Activated CD4-positive, CD25-positive, alpha-beta regulatory T cell treated with anti-CD3 and anti-CD28 coated beads, Interleukin-2, amount 50 U/mL, for 16 hours (primary cell): ENCODE measurements around the gene RHBDL3.
"Not testable (repeated sequence)": the region's sequence is repeated elsewhere in the genome, so short reads cannot be mapped to it uniquely, and the experiment has no call there.

Source experiments
- DNase-seq: peaks from one replicate; pipeline ENCODE4 v3.0.0-alpha.2; 2020; ENCODE audit warnings: low read depth, low spot score

Gene RHBDL3

DNA sequence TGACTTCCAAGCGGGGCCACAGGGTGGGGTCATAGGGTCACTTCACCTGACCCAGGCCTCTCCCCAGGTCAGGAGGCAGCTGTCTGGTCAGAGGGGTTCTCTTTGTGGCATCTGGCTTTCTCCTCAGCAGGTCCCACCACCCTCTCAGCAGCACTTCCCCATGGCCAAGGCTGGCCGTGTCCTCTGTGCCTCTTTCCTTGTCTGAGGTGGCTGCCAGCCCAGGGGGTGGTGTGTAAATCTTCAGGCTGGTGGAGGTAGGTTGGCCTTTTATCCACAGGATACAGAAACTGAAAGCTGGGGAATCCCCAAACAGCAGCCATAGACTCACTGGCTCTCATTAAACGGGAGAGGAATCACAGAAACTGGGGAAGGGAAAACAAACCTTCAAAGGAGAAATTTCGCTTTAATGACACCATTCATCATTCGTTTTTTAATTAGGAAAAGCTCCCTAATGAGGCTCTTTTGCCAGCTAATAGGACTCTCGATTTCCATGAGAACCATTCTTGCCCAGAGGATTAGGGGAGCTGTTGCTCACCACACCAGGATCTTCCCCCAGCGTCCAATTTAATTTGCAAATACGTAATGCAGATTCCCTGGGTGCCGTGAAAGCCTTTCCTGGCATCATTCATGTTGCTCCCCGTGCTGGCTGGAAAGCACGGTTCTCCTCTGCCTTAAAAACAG lies 58.3 kb downstream of the RHBDL3 start:
- no peak for DNase-seq

DNA sequence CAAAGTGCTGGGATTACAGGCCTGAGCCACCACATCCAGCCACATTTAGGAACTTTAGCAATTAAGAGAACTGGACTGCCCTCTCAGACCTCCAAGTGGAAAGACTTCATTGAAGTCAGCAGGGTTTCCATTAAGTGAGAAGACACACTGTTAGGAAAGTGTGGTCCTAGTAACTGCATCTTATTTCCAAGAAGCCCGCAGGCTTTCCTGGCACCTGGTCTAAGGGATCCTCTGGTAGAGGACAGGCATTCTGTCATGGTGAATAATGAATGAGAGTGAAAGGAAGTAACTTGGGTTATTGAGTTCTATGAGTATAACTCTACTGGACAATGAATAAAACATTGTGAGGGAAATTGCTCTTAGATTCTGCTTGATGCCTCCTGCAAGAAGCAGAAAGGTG lies 62.3 kb downstream of the RHBDL3 start:
- DNase-seq = no peak

DNA sequence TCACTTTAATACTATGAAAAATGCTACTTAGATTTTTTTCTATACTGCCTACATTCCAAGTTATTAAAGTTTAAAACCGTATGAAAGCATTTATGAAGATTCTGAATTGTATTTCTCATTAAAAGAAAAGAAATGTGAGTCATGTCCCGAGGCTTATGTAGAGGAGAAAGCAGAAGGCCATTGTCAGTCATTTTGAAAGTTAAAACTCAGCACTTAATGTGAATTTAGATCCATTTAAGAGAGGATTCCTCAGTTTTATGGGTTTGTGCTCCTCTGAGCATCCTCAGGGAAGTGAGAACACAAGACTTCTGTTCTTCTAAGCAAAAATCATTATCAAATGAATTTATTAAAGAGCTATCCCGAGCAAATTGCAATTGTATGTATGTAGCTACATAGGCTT lies 64.5 kb downstream of the RHBDL3 start:
- no peak for DNase-seq

DNA sequence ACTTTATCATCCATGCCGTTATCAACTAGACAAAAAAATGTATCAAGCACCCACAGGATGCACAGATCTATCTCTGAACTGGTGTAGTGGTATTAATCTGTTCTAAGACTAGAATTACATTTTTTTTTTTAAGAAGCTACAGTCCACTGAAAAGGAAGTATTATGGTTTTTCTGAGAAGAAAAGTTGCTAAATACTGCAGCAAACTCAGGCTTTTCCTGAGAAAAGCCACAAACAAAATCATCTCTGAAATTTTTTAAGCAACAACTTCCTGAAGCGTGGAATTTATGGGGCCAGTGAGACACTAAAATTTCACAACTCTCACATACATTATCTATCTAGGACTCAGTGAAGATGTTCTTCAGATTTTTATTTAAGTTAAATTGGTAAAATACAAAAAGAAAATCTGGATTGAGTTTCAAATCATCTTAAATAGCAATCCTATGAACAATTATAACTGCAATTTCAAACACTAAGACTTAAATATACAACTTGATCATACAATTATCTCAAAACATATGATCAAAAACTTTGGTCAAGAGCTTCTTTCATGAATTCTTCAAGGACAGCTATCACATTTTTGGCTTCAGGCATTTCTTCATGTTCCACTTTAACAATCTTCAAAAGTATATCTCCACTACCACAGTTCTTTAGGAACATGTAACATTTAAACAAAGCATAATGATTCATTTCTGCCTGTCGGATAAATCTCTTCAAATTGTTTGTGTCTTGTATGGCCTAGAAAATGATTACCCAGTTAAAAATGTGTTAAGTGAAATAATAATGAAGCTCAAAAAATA lies 65.8 kb downstream of the RHBDL3 start:
- no peak for DNase-seq

DNA sequence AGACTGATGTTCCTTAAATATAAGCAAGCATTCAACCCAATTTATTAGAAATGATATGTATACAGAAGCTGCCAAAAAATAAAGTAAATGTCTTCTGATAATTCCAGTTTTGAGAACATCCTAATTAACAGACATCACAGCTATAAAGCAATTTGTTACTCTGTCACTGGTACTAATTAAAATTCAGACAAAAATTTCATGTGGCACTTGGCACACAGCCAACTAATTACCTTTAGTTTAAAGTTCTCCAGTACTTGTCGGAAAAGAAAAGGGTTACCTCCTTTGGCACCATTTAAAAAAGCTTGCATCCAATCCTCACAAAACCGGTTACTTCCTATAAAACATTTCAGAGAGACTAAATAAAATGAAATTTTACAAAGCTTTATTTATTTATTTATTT lies 67.6 kb downstream of the RHBDL3 start:
- no peak for DNase-seq

DNA sequence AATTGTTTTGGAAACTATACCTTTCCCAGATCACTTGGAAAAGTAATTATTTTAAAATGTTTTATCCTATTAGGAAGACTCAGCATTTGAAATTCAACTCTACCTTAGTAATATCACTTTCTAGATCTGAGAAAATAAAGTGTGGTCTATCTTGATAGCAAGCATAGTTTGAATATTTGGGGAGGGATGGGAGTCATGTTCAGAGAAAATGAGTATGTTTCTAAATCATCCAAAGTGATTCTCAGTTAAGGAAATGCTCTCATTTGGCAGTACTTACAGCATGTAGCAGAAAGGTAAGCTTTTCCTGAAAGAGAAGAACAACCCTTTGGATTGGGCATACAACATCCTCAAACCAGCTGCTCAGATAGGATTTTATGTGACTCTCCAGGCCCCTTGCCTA lies 69.4 kb downstream of the RHBDL3 start:
- no peak for DNase-seq

DNA sequence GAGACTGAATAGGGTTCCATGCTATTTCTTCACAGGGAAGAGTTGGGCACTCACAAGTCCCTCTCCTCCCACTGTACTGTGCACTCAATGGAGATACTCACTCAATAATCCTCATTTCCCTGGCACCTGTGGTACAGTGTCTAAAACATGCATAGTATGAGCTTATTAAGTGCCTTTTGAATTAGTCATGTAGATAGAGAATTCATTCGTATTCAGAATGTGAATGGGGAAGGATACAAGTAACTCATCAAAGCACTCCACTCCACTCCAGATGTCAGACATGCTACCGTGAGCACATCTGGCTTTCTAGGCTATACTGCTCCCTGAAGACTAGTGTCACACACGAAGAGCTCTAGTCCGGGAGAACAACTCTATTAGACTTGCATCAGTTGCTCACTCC lies 70.1 kb downstream of the RHBDL3 start:
- DNase-seq = no peak

DNA sequence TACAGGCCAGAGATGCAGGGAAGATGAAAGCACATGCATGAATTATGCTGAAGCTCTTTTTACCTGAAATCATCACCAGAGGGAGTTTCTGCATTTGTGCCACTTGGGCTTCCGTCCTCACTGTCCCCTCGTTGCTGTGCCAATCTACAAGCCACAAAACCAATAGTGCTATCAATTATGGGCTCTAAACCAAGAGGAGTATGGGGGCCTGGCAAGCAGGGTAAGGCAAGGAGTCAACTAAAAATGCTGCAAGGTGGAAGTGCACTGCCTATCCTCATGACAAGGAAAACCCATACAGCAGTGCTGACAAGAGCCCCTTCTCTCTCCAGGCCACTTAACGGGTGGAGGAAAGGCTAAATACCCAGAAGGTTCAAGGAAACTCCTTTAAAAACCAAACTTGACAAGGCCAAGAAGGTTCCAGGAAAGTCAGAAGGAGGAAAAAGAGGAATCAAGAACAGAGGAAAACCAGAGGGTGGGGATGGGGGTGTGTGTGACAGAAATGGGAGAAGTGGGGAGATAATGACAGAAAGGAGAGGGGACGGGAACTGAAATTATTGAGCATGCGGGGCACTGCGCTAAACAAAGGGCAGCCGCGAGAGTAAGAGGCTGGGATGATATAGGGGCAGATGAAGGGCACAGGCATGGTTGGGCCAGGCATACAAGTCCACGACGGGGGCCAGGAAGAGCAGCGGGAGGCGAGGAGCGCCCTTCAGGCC lies 75.7 kb downstream of the RHBDL3 start:
- DNase-seq = peak; percentile 16

DNA sequence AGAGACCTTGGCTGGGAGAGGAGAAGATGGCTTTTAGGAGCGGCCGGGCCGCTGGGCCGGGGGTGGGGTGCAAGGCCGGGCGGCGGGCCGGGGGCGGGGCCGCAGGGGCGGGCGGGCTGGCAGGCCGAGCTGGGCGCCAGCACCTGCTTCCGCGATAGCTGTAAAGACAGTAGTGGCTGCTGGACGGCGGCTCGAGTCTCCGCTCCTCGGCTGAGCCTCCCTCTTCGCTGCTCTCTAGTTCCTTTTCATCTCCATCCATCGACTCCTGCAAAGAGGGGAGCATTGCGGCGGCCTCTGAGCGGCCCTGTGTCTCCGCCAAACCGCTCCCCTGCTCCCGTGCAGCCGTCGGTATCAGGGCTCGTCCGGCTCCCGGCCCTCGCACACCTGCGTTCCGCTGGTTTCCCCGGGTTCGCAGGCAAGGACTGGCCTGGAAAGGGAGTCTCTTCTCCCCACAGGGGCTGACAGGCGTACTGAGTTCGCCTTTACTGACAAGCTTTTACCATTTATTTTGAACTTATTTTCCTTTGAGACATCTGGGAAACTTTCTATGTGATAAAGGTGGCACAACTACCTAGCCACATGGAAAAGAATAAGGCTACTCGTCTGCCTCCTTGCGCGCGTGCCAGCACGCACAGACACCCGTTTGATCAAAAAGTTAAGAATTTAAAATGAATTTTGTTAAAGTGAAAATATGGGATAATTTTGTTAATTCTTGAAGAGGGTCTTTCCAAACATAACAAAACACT lies 76.4 kb downstream of the RHBDL3 start, which contains the start of gene C17orf75:
TSS of gene C17orf75 (minus strand) at position 317 of the 746 bp plus-strand sequence. CDS start at position 283, 34 bp downstream.
- DNase-seq = peak; percentile 44

DNA sequence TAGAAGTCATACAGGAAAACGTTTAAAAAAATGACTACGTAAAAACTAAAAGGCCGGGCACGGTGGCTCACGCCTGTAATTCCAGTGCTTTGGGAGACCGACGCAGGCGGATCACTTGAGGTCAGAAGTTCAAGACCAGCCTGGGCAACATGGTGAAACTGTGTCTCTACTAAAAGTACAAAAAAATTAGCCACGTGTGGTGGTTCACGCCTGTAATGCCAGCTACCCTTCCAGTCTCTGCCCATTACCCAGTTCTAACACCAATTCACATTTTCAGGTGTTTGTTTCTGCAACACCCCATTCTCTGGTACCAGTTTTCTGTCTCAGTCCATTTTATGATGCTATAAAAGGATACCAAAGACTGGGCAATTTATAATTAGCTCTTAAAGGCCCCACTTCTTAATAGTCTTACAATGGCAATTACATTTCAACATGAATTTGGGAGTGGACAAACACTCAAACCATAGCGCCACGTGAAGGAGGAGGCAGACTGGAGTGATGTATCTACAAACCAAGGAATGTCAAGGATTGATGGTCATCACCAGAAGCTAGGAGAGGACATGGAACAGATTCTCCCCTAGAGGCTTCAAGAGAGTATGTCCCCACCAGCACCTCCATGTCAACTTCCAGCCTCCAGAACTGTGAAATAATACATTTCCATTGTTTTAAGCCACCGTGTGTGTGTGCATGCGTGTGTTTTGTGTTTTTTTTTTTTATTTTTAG lies 77.1 kb downstream of the RHBDL3 start:
- no peak for DNase-seq

DNA sequence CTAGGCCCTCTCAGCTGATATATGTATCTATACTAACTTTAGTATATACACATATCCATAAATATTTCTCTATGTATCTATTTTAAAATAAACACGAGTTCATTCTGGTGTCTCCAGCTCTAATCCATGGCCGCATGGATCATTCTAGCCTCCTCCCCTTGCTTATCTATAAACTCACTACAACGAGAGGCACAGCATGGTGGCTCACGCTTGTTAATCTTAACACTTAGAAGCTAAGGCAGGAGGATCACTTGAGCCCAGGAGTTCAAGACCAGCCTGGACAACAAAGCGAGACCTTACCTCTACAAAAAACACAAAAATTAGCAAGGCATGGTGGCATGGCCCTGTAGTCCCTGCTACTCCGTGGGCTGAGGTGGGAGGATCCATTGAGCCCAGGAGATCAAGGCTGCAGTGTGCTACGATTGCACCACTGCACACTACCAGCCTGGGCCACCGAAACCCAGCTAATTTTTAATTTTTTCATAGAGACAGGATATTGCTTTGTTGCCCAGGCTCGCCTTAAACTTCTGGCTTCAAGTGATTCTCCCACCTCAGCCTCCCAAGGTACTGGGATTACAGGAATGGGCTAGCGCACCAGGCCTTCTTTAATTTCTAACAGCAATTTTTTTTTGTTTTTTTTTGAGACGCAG lies 80.4 kb downstream of the RHBDL3 start:
- no peak for DNase-seq

DNA sequence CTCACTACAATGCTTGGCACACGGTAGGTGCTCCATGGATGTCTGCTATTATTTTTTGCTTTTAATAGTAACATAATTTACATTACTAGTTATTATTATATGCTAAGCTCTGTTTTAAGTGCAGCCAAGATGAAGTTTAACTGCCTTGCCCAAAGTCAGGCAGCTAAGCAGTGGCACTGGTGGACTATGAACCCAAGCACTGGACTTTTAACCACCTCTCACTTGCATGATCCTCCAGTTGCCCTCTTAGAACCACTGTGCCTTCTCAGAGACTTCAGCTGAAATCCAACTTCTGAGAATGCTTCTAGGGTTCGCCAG lies 82.8 kb downstream of the RHBDL3 start:
- DNase-seq = no peak

DNA sequence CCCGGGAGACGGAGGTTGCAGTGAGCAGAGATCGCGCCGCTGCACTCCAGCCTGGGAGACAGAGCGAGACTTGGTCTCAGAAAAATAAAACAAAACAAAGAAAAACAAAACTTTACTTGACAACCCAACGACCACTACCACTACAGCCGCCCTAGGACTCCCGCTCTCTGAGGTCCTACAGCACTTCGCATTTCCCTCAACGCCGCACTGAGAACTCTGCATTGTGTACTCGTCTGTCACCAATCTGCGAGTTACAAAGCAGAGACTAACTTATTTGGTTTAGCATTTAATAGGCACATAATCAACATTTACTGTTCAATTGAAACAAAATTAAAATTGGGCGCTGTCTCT lies 83.8 kb downstream of the RHBDL3 start:
- no peak for DNase-seq

DNA sequence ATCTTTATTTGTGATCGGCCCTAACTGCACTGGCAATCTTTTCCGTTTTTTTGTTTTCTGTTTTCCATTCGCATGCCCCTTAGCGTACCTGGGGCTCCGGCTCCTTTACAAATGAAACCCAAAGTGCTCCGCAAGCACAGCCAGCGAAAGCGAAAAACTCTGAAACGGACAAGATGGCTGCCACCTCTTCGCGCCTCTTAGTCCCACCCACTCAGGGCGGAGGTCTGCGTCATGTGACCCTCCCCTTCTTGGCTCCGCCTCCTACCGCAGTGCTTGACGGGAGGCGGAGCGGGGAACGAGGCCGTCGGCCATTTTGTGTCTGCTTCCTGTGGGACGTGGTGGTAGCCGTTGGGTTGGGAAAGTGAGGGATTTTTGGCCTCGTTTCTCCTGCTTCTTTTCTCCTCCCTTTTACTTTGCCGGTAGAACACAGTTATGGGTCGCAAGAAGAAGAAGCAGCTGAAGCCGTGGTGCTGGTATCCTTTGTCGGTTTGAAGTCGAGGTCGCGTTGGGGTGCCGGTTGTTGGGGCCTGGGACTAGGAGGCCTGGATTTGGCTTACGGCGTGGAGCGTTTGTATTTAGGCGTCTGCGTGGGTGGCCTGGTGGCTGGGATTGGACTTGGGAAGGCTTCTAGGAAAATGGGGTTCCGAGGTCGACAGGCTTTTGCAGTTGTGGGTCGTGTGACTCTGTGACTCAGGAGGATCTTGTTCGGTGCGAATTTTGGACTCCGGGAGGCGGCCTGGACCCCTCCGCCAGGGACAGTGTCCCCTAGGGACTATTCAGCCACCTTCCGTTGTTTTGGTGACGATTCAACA lies 84.4 kb downstream of the RHBDL3 start, which contains the start of gene ZNF207:
TSS of gene ZNF207 (plus strand) at position 304 of the 812 bp plus-strand sequence. CDS start at position 433, 129 bp downstream.
- peak; percentile 91 for DNase-seq

DNA sequence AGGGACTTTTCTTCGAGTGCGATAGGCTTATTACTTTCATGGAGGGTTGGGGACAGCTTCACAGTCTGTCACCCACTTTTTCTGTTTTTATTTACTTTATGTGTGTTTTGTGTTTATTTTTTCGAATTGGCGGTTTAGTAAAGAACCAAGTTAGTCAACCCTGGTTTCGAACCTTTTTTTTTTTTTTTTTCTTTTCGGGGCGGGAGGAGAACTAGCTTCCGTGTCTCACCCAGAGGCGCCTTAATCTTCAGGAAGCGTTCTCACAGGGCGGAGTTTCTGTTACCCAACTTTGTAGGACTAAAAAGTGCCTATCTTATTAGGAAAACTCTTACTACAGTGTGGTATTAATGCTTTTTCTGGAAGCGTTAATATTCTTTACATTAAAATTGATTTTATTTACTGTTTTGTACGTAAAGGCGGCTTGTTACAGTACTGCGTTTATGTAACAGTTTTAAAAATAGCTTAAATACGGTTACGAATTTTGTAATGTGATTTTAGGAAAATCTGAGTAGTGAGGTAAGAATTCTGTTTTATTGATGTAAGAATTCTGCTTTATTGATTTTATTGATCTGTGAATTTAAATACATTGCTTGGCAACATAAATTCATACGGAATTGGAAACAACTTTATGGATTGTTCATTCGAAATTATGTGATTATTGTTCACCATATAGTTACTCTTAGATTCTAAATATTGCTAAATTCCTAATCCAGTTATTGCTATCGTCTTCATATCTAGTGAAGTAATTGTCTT lies 85.2 kb downstream of the RHBDL3 start:
- peak; percentile 19 for DNase-seq

DNA sequence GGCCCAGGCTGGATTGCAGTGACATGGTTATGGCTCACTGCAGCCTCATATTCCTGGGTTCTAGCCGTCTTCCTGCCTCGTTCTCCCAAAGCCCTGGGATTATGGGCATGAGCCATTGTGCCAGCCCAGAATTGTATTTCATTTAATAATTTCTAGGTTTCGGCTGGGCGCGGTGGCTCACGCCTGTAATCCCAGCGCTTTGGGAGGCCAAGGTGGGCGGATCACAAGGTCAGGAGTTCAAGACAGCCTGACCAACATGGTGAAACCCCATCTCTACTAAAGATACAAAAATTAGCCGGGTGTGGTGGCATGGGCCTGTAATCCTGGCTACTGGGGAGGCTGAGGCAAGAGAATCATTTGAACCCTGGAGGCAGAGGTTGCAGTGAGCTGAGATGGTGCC lies 87.1 kb downstream of the RHBDL3 start:
- DNase-seq = not testable (repeated sequence)

DNA sequence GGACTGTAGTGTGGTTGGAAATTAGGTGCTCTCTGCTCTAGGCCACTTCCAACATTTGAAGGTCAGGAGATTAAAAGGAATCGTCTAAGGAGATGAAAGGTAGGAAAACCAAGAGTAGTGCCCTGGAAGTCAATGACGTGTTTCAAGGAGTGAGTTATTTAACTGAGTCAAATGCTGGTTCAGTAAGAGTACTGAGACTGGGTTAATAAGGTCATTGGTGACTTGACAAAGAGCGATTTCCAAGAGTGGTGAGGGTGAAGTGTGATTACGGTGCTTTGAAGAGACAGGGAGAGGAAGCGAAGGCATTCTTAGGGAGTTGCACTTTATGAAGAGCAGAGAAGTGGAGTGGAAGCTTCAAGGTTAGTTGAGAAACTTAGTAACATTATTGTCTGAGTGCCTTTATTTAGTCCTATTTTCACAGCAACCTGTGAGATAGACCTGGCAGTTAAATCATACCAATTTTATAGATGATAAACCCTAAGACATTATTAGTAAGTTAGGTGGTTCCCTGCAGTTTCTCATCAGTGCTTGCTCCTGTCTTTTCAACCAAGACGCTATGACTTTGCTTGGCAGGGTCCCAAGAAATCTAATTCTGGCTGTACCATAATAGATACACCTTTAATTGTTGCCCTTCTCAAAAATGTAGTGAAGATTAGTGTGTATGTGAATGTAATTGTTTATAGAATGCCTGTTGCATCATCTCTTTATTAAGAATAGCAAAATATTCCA lies 90.2 kb downstream of the RHBDL3 start:
- DNase-seq = no peak

DNA sequence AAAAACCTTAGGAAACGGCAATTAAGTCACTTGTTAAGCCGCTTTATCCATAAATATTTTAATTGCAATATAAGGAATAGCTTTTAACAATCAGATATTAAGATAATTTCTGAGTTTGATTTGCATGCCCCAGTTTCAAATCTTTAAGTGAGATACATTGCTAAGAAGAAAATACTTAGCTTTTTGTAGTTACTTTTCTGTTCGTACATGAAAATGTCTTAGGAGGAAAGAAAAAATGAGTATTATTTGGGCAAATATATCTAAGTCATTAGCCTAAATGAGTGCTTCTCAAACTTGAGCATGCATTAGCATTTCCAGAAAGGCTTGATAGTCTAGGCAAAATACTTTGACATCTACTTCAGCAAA lies 90.7 kb downstream of the RHBDL3 start:
- no peak for DNase-seq

DNA sequence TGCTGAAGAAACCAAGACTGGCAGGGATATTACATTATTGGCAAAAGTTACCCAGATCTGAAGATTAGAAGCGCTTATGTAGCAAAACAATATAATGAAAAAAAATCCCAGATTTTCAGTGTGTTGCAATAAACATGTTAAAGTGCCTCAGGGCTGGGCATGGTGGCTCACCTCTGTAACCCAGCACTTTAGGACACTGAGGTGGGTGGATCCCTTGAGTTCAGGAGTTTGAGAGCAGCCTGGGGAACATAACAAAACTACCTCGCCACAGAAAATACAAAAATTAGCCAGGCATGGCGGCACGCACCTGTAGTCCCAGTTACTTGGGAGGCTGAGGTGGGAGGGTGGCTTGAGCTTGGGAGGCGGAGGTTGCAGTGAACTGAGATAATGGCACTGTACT lies 91.1 kb downstream of the RHBDL3 start:
- DNase-seq = no peak
